T-helper 22 cell (primary cell): ENCODE data around the gene AASDHPPT.
"Not testable (repeated sequence)": the region's sequence is repeated elsewhere in the genome, so short reads cannot be mapped to it uniquely, and the experiment has no call there.

ENCODE experiments used
- DNase-seq: peaks from one replicate; pipeline ENCODE4 v3.0.0-alpha.2; 2020; ENCODE audit warnings: low read depth

The AASDHPPT gene, protein sequence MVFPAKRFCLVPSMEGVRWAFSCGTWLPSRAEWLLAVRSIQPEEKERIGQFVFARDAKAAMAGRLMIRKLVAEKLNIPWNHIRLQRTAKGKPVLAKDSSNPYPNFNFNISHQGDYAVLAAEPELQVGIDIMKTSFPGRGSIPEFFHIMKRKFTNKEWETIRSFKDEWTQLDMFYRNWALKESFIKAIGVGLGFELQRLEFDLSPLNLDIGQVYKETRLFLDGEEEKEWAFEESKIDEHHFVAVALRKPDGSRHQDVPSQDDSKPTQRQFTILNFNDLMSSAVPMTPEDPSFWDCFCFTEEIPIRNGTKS

GRCh38 chr11:106077609-106078455, at the start of gene AASDHPPT:
TSS of gene AASDHPPT (plus strand) at chr11:106077662. CDS start at chr11:106077711, 49 bp downstream.
- DNase-seq: no peak

GRCh38 chr11:106030609-106031008, 46.9 kb upstream of the AASDHPPT start:
- DNase-seq: no peak

- DNase-seq: no peak
These were observed 46.2 kb upstream of the AASDHPPT start for GRCh38 chr11:106031202-106031810.

DNA sequence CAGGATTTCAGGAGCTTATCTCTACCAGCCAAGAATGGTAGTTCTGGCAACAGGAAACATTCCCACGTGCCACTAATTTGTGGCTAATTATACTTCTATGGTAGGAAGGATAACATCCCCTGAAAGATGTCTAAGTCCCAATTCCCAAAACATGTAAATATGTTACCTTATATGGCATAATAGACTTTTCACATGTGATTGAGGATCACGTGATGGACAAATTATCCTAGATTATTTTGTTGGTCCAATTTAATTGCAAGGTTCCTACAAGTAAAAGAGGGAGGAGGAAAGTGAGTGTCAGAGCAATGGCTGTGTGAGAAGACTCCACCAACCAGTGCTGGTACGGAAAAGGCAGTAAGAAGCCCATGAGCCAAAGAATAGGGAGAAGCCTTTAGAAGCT, 45.5 kb upstream of the AASDHPPT start:
- no peak for DNase-seq

DNA sequence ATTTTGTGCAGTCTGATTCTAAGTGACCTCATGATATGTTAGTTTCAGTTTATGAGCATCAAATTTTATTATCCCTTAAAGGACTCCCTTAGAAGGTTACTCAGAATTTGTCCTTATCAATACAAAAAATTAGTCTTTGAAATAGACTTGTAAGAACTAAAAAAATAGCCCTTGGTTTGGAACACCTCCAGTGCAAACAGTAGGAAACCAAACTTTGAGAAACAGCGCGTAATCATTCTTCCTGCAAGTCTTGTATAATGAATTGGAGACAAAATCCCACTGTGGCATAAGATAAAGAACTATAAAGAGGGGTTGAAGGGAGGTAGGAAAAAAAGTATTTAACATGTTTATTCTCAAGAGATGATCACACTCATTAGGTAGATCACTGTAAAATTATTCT, 44.6 kb upstream of the AASDHPPT start:
- no peak for DNase-seq

GRCh38 chr11:106043540-106043939, 33.9 kb upstream of the AASDHPPT start:
- no peak for DNase-seq

DNA sequence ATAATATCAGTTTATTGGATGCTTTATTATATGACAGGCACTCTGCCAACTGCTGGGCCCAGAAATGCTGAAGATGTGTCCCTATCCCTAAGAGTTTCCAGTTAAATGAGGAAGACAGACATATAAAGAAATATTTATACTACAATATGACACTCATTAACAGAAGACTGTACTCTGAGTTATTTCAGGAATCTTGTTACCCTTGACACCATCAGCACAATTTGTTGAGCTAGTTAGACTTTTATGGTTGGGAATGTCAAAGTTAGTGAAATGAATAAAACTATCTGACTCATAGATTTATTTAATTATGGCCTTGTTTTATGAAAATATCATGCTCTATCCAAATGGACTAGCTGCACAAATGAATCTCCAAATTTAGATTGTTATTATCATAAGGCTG, 29.8 kb upstream of the AASDHPPT start:
- DNase-seq: no peak

DNA sequence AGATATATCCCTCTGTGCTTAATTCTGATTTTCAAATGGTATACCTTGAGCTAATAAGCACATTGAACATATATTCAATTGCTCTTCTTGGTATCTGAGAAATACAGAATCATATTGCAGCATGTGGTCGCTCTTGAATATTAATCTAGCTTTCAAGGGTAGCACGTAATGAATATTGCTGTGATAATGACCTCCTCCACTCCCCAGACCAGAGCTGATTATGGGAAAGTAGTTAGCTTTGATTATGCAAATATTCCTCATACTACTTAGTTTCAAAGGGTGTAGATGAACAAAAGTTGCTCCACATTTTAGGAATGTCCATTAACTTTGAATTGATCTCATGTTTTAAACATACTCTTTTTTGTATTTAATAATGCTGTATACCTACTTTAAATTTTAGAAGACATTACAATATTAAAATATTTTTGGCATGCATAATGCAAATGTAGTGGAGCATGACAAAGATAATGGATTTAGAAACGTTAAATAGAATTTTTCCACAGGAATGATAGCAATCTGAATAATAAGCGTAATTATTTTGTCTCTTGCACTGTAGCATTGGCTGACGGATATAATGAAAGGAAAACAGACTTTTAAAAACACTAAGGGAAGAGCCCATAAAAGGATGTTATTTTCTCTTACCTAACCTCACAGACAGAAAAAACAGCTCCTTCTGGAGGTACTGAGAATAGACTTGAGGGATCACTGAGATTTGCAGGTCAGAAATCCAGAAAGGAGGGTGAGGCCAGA, 27.6 kb upstream of the AASDHPPT start:
- DNase-seq: no peak

DNA sequence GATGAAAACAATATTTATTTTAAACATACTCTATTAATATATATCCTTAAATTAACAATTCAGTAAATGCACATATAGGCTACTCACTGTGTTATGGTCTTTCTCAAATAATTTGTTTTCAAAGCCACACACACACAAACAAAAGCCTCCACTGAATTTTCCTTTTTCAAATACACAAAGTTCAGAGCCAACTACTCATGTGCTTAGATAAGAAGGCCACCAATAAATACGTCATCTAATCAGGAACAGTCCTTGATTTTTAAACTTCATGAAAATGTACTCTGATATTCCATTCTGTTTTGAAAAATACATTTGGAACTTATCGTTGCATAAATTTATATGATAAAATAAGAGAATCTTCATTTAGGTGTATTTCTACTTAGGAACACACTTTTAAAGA, 26.4 kb upstream of the AASDHPPT start:
- DNase-seq: no peak

- not testable (repeated sequence) for DNase-seq
These were observed 19.1 kb upstream of the AASDHPPT start for GRCh38 chr11:106058377-106058776.

- DNase-seq: no peak
These were observed 17.8 kb upstream of the AASDHPPT start for GRCh38 chr11:106059617-106060016.

- no peak for DNase-seq
These were observed 16.1 kb upstream of the AASDHPPT start for GRCh38 chr11:106061249-106061784.

GRCh38 chr11:106061954-106062949, 15.2 kb upstream of the AASDHPPT start:
- no peak for DNase-seq

- no peak for DNase-seq
These were observed 14.5 kb upstream of the AASDHPPT start for GRCh38 chr11:106063009-106063408.

GRCh38 chr11:106070606-106071005, 6.9 kb upstream of the AASDHPPT start:
- DNase-seq: no peak

GRCh38 chr11:106072804-106073203, 4.7 kb upstream of the AASDHPPT start:
- no peak for DNase-seq

GRCh38 chr11:106076171-106076918, 1.1 kb upstream of the AASDHPPT start:
- DNase-seq: no peak

- DNase-seq: peak; percentile 98
These were observed 398 bp upstream of the AASDHPPT start, which contains the start of gene KBTBD3 for GRCh38 chr11:106076919-106077608. TSS of gene KBTBD3 (minus strand) at chr11:106077347. CDS start at chr11:106059097, 18,250 bp downstream.

DNA sequence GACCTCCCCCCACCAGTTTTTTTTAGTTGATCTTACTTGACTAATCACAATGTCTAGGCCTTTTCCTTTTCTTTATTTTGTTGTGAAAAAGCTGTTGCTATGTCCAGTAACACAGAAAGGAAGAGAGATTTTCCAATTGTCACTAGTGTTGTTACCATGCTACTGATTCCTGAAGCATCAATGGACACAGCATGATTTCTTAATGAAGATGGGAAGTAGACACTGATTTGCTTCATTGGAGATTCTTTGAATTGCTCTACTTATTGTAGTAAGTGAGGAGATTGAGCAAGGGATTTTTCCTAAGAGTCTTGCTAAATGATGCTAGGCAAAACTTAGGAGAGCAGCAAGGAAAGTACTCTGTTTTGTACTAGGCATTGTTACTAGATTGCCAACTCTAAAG, 4.6 kb downstream of the AASDHPPT start:
- DNase-seq: no peak
